Activated CD4-positive, CD25-positive, alpha-beta regulatory T cell (primary cell): ENCODE results near the gene ARID2.

ENCODE experiments used
- DNase-seq, 4 experiments: peaks; one replicate each; lab custom pipeline; 2025; lab: John Stamatoyannopoulos, UW

ARID2 gene

DNA sequence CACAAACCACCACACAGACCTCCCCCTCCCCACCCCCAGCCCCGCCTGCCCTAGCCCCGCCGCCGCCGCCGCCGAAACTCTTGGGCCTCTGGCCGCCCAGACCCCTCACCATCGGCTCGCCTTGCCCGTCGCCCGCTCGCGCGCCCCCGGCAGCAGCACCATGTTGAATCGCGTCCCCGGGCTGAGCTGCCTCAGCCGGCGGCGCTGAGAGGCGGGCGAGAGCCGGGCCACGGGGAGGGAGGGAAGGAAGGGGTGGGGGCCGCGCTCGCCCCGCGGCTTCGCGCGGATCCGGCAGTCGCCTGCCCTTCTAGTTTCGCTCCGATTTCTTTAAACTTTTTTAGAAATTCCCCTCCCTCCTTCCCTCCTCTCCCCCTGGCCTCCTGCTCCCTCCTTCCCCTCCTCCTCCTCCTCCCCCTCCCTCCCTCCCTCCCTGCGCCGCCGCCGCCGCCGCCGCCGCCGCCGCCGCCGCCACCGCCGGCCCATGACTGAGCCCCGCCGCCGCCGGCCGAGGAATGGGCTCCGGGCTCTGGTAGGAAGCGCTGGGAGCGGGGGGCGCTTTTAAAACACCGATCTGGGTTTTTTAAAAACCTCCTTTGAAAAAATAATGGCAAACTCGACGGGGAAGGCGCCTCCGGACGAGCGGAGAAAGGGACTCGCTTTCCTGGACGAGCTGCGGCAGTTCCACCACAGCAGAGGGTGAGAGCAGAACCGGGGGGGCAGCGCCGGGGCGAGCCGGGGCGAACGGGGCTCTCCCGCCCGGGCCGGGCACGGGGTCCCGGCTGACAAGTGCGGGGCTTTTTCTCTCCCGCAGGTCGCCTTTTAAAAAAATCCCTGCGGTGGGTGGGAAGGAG lies at the start of gene ARID2:
Gene ARID2 (plus strand): TSS at position 474 of the 851 bp plus-strand sequence. CDS start 131 bp downstream, at position 605.
- peak; percentile 44 to 63 (median 56) for DNase-seq

GRCh38 chr12:45680362-45680761 lies 49.1 kb upstream of the ARID2 start:
- DNase-seq, result no peak

DNA sequence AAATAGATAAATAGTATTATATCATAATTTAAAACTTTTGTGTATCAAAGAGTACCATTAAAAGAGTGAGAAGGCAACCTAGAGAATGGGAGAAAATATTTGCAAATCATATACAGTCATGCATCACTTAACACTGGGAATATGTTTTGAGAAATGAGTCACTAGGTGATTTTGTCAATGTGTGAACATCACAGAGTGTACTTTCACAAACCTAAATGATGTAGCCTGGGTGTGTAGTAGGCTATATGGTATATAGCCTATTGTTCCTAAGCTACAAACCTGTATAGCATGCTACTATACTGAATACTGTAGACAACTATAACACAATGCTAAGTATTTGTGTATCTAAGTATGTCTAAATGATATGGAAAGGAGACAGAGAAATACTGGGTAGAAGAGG lies 48.0 kb upstream of the ARID2 start:
- no peak for DNase-seq

- no peak for DNase-seq
Measured at GRCh38 chr12:45685680-45686079, 43.8 kb upstream of the ARID2 start.

GRCh38 chr12:45687081-45688015 lies 42.2 kb upstream of the ARID2 start:
- DNase-seq, result no peak

GRCh38 chr12:45688183-45688582 lies 41.3 kb upstream of the ARID2 start:
- DNase-seq, result no peak

DNA sequence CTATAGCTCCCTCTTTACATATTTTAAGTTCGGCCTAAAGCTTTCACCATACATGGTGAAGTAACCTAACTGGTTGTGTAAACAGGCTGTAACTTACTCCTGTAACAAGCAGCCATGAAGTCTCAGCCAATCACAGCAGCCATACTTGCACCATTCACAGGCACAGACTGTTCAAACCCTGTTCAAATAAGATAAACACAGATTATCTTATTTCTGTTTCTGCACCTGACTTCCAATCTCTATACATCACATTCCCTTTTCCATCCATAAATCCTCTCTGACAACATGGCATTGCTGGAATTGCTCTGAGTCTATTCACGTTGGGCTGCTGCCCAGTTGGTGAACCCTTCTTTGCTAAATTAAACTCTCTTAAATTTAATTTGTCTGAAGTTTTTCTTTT lies 34.5 kb upstream of the ARID2 start:
- no peak for DNase-seq

- DNase-seq, result no peak
Measured at GRCh38 chr12:45695606-45696005, 33.9 kb upstream of the ARID2 start.

- no peak for DNase-seq
Measured at GRCh38 chr12:45696049-45696448, 33.5 kb upstream of the ARID2 start.

- no peak for DNase-seq
Measured at GRCh38 chr12:45697371-45697770, 32.1 kb upstream of the ARID2 start.

DNA sequence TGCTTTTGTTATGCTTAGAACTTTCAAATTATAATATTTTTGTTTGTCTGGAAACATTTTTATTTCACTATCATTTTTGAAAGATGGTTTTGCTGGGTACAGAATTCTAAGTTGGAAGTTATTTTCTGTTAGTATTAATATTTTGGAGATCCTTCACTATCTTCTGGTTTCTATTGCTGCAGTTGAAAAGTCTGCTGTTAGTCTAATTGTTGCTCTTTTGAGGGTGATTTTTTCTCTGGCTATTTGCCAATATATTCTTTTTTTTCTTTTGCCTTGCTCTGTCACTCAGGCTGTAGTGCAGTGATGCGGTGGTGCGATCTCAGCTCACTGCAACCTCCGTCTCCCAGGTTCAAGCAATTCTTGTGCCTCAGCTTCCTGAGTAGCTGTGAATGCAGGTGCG lies 28.2 kb upstream of the ARID2 start:
- DNase-seq, result no peak

DNA sequence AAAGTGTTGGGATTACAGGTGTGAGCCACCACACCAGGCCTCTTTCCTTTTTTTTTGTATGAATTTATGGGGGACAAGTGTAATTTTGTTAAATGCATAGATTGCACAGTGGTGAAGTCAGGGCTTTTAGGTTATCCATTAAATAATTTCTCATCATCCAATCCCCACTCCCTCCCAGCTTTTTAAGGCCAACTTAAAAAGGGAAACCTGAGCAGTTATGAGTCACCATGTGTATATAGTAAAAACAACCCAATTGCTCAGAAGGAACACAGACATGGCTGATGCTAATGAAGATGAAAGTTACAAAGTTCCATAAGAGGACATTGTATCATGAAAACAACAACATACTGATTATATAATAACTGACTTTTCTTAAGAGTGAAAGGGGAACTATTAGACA lies 25.6 kb upstream of the ARID2 start:
- DNase-seq, result no peak

DNA sequence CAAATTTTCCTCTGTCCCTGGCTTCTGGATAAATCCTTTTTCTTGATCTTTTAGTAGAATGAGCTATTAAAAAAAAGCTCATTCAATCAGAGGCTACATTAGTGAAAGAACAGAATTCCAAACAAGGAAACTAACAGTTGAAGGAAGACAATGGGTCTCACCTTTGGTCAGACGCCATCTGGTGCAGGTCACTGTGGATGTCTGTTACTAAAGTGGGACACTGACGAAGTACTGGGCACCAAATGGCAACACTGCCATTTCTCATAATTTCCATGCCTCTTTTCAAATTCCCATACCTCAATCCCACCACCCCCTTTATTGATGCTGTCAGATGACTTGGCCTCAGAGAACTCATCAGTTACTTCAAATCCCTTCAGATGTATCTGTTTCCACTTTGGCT lies 24.5 kb upstream of the ARID2 start:
- no peak for DNase-seq

GRCh38 chr12:45705404-45705803 lies 24.1 kb upstream of the ARID2 start:
- DNase-seq, result no peak

- no peak for DNase-seq
Measured at GRCh38 chr12:45707241-45707857, 22.2 kb upstream of the ARID2 start.

DNA sequence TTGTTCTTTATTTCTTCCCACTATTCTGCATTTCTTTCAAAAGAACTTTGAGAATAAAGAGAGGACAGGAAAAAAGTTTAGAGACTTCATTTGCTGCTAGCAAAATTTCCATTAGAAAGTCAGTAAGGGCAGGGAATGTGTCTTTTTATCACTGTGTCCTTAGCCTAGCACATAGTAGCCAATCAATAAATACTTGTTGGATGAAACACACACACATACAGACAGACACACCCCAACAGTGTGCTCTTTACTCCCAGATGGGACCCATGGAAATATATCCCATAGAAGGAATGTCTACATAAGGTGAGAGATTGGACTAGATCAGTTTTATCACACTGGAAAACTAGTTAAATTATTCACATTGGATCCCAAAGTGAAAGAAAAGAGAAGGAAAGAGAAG lies 21.1 kb upstream of the ARID2 start:
- no peak for DNase-seq

DNA sequence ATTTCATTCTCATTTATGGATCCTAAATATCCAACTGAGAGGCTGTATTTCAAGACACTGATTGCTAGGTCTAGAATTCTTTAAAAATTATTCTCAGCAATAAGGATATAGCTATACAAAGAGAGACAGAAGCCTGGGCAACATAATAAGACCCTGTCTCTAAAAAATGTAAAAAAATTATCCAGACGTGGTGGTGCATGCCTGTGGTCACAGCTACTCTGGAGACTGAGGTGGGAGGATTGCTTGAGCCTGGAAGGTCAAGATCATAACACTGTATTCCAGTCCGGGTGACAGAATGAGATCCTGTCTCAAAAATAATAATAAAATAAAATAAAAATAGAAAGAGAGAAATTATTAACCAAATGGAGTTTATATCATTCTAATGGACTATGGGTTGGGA lies 20.6 kb upstream of the ARID2 start:
- no peak for DNase-seq

DNA sequence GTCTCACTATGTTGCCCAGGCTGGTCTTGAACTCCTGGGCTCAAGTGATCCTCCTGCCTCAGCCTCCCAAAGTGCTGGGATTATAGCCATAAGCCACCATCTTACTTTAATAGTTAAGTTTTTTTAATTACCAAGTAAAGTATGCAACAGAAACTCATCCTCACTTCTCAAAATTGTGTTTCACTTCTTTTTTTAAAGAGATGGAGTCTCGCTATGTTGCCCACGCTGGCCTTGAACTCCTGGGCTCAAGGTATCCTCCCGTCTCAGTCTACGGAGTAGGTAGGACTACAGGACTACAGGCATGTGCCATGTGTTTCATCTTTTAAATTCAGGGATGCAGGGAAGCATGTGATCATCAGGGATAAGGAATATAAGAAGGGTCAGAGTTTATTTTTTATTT lies 17.2 kb upstream of the ARID2 start:
- no peak for DNase-seq

GRCh38 chr12:45713078-45713477 lies 16.4 kb upstream of the ARID2 start:
- DNase-seq, result no peak

- DNase-seq, result no peak
Measured at GRCh38 chr12:45718306-45718705, 11.2 kb upstream of the ARID2 start.

GRCh38 chr12:45720069-45720468 lies 9.4 kb upstream of the ARID2 start:
- no peak for DNase-seq

- DNase-seq, result no peak
Measured at GRCh38 chr12:45721369-45721768, 8.1 kb upstream of the ARID2 start.

DNA sequence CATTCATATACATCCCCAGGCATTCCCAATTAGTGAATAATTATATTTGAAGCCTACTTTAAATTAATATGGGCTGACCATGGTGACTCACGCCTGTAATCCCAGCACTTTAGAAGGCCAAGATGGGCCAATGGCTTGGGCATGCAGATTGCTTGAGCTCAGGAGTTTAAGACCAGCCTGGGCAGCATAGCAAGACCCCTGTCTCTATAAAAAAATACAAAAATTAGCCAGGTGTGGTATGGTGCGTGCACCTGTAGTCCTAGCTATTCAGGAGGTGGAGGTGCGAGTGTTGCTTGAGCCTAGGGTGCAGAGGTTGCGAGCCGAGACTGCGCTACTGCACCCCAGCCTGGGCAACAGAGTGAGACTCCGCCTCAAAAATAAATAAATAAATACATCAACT lies 7.6 kb upstream of the ARID2 start:
- no peak for DNase-seq
